ENCODE measurements around the gene ZSCAN21.
A peak's percentile ranks its signal among the peaks of the same experiment; 100 is the strongest.

Gene ZSCAN21

DNA sequence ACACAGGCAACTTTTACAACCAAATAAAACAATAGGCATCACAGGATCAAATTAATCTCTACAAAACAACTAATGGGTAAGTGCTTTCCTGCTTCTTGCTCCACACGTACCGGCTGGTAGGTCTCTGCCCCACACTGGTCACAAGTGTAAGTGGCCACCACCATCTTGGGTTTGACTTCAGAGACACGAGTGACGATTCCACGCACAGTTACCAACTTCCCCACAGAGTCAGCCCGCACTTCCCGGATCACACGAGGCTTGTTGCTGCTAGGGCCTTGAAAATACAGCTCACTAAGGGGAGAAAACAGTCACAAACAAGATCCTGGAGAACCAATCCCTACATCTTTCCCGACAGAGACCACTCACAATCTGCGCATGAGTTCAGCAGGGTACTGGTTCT, 49.3 kb downstream of the ZSCAN21 start:
- no peak for DNase-seq (ENCODE audit: low read depth in 2 of 2, low spot score in 1 of 2)

DNA sequence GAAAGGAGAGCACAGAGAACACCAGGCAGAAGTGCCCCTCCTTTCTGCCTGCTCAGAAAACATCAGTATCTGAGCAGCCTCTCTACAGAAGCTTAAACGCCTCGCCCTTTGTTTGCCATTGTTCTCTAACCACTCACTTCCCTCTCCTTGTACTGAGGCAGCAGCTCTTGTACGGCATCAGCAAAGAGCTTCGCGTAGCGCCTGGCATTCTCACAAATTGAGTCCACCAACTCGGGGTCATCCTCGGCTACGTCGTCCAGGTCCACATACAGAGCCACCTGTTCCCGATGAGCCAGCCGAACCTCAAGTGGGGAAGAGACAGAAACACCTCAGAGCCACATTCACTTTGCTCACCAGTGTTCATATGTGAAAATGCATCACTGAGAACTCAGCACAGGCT, 49.9 kb downstream of the ZSCAN21 start:
- DNase-seq (ENCODE audit: low read depth in 2 of 2, low spot score in 1 of 2) = no peak

DNA sequence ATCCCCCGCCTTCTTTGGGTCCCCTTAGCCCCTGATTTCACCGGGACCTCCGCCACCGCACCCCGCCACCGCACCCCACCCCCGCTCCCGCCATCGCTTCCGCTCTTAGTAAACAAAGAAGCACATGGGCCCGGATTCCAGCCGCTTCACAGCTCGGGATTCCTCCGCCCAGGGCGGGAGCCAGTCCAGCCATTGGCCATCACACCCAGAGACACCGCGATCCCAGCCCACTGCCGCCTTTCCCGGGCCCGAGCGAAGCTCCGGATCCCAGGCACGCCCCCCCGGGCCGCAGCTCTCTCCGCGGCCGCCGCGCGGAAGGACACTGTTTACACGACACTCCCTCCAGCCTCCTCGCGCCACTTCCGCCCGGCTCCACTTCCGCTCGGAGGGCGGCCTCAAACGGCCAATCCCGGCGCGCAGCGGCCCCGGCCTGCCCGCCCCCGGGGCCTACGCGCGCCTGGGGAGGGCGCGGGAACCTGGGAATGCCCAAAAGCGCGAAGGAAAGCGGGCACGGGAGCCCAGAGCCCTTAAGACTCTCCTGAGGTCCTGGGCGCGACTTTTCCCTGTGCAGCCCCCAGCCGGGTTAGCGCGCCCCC, 50.9 kb downstream of the ZSCAN21 start:
- DNase-seq (ENCODE audit: low read depth in 2 of 2, low spot score in 1 of 2) = peak; percentile 67 to 75

DNA sequence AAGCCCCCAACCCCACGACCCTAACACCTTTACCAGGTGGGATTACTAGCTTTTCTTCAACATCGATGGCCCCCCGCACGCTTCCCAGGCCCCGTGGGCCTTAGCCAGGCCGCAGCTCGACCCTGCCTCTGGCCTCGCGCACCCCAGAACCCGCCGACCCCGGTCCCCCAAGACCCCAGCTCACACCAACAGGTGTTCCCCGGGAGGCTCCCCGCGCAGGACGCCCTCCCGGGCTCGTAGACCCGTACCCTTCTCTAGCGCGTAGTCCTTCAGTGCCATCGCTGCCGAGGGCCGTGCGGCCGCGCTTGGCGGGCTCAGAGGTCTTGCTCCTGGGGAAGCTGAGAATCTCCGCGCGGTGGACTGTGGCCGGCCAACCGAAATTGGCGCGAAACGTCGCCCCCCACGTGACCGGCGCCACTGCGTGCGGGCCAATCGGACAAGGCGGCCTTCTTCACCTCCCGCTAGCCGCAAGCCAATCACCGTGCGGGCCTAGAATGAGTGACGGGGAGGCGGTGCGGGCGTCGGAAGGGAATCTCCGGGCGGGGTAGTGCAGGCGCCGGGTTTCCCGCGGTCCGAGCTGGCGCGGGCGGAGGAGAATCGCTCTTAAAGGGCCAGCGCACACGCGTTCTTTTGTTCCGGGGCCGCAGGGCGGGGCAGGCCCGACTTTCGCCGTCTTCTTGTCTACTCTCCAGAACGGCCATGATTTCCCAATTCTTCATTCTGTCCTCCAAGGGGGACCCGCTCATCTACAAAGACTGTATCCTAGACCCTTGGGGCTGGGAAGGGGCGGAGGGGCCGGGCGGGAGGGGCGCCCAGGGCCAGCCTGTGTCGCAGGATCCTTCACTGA, 51.7 kb downstream of the ZSCAN21 start, which contains the start of the genes AP4M1 and MCM7:
Gene AP4M1, plus strand, starts transcription at position 628 of the 847 bp plus-strand sequence. Its CDS starts 72 bp downstream, at position 700.
Gene MCM7, minus strand, starts transcription at position 382 of the 847 bp plus-strand sequence. Its CDS starts 103 bp downstream, at position 279.
- DNase-seq (ENCODE audit: low read depth in 2 of 2, low spot score in 1 of 2) = peak; percentile 88 to 93

- DNase-seq (ENCODE audit: low read depth in 2 of 2, low spot score in 1 of 2) = no peak
Measured at GRCh38 chr7:100102950-100103840, 53.6 kb downstream of the ZSCAN21 start.

- no peak for DNase-seq (ENCODE audit: low read depth in 2 of 2, low spot score in 1 of 2)
Measured at GRCh38 chr7:100105534-100105933, 56.0 kb downstream of the ZSCAN21 start.

- DNase-seq (ENCODE audit: low read depth in 2 of 2, low spot score in 1 of 2) = no peak
Measured at GRCh38 chr7:100106633-100107032, 57.1 kb downstream of the ZSCAN21 start.

- no peak for DNase-seq (ENCODE audit: low read depth in 2 of 2, low spot score in 1 of 2)
Measured at GRCh38 chr7:100107125-100107737, 57.7 kb downstream of the ZSCAN21 start.

DNA sequence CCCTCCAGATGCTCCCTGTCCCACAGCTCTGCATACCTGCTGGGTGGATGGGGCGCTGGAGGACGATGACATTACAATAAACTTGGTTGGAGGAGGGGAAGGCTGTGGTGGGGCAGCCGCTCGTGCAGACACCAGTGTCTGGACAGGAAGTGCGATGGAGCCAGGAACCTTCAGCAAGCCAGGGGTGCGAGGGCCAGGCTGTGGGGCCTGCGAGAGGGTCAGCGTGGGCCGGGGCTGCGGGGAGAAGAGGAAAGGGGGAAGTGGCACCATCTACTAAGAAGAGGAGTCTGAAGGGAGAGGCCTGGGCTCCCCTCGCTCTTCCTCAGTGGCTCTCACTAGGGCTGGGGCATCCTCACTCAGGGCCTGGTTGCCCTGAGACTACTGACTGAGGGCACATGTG, 58.3 kb downstream of the ZSCAN21 start:
- DNase-seq (ENCODE audit: low read depth in 2 of 2, low spot score in 1 of 2) = no peak

DNA sequence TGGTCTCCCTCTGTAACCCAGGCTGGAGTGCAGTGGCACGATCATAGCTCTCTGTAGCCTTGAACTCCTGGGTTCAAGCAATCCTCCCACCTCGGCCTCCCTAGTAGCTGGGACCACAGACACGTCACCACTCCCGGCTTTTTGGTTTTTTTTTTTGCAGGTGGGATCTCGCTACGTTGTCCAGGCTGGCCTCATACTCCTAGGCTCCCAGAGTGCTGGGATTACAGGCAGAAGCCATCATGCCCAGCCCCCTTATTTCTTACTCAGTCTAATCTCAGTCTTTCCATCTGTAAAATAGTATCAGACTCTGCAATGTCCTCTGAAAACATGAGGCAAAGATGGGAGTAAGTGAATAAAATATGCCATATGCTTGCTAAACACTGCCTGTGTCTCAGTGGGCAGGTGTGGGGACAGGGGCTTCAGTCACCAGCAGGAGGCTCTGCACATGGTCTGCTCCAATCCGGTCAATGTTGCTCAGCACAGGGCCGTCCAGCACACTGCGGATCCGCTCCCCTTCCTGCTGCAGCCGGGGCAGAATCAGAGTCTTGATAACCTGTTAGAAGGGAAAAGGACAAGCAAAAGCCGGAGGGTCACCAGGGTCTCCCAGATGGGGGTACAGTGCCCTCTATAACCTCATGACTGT, 60.1 kb downstream of the ZSCAN21 start:
- no peak for DNase-seq (ENCODE audit: low read depth in 2 of 2, low spot score in 1 of 2)

DNA sequence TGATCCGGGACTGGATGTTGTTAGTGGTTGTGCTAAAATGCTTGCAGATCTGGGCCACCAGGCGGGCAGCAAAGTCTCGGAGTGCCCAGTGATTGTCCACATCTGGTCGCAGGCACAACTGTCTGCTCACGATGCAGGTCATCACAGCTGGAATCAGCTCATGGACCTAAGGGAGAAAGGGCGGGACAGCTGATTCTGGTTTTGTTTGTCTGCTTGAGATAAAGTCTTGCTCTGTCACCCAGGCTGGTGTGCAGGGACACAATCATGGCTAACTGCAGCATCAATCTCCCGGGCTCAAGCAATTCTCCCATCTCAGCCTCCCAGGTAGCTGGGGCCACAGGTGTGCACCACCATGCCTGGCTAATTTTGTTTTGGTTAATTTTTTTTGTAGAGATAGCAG, 61.6 kb downstream of the ZSCAN21 start:
- DNase-seq (ENCODE audit: low read depth in 2 of 2, low spot score in 1 of 2) = no peak

DNA sequence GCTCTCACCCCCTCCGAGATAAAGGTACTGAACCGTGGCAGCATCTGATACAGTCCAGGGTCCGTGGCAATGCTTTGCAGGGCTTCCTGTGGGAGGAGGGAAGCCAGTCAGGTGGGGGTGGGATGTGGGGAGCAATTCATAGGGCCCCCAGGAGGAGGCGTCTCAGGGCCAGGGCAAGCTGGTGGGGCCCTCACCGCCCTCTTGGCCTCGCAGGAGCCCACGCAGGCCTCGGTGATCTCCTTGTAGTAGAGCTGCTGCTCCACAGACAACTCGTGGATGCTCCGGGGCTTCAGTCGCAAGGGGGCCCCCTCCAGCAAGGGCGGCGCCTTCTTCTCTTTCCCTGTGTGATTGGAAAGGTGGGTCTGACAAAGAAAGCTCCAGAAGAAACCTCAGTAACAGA, 62.3 kb downstream of the ZSCAN21 start:
- DNase-seq (ENCODE audit: low read depth in 2 of 2, low spot score in 1 of 2) = no peak
